ENCODE results near the gene GNB3. TPM values are rescaled to one million over a fixed set of nuclear protein-coding genes. Genes with fewer than 3 reads are reported as not detected.

GNB3 gene
- total and polyA plus RNA-seq, 2 of the 4 experiments (the other 2 are of a cell fraction), result 0.72 to 20.5 TPM

- intact Hi-C loops (cut with micrococcal nuclease) (no loop called here), in situ Hi-C loops (cut with MboI; ENCODE audit: low sequenced_read_pairs) (loop anchor here (10.0 kb wide), 1 partner anchor 207 kb away; no protein-coding TSS in a partner anchor), dilution Hi-C loops (cut with HindIII; ENCODE audit: low sequenced_read_pairs, unreplicated experiment) (no loop called here)
- Histone ChIP-seq H4K20me1 (ENCODE audit: insufficient read depth, low read length) (no peaks in the 10 kb centered on the region), H3K9ac (ENCODE audit: low read depth, low read length) (peak within 1 kb of the TSS; percentile 70), H3K79me1 (ENCODE audit: low read depth in 1 of 2, low read length in 2 of 2) (peaks cover 0 to 18% of the 10 kb centered on the region in 2 experiments; a peak in 2 of 4 replicates), H2AK9ac (replicated peaks; ENCODE audit: low read depth, low read length, poor library complexity) (peak within 1 kb of the TSS; percentile 94), H3K14ac (replicated peaks; ENCODE audit: low read depth, low read length) (peak within 1 kb of the TSS; percentile 54), H3K27me3 (ENCODE audit: control insufficient read depth, insufficient read depth, low read length) (peaks cover 2% of the 10 kb centered on the region; the same call in 1 of the 2 replicates), H4K5ac (ENCODE audit: low read depth, low read length) (peak within 1 kb of the TSS; percentile 26), H3K56ac (ENCODE audit: extremely low read depth, insufficient read depth, low read length) (no peak within 1 kb of the TSS), H2BK120ac (ENCODE audit: low read depth, low read length) (peak within 1 kb of the TSS; percentile 43; the same call in 1 of the 2 replicates), H3K4ac (ENCODE audit: low read depth, low read length) (peak within 1 kb of the TSS; percentile 76), H3K36me3 (ENCODE audit: control insufficient read depth, insufficient read depth, low read length) (peaks cover 3% of the 10 kb centered on the region), H3K4me2 (ENCODE audit: low read depth, low read length) (peak within 1 kb of the TSS; percentile 86), H2AK5ac (ENCODE audit: low read depth, low read length) (peak within 1 kb of the TSS; percentile 90), H2BK15ac (ENCODE audit: low read depth, low read length) (peak within 1 kb of the TSS; percentile 64; the same call in 1 of the 3 replicates), H2BK20ac (ENCODE audit: low read depth, low read length) (peak within 1 kb of the TSS; percentile 2; the same call in 1 of the 2 replicates), H3K18ac (ENCODE audit: low read depth, low read length) (peak within 1 kb of the TSS; percentile 28), H4K8ac (ENCODE audit: low read depth in 2 of 2, low read length in 2 of 2) (peak within 1 kb of the TSS in 1 of 2 experiments; percentile 48; a peak in 3 of 4 replicates), H3K4me1 (ENCODE audit: control insufficient read depth, insufficient read depth, low read length) (peaks cover 15% of the 10 kb centered on the region; the same call in 1 of the 2 replicates), H2AFZ (replicated peaks; ENCODE audit: low read length, poor library complexity) (peak within 1 kb of the TSS; percentile 92), H2BK5ac (ENCODE audit: low read depth, low read length, poor library complexity, severe bottlenecking) (peak within 1 kb of the TSS; percentile 34), H3K9me1 (ENCODE audit: insufficient read depth, low read length) (peaks cover 4% of the 10 kb centered on the region), H3K23ac (ENCODE audit: low read depth, low read length) (peak within 1 kb of the TSS; percentile 26; the same call in 1 of the 2 replicates), H4K91ac (ENCODE audit: insufficient read depth, low read depth, low read length) (peak within 1 kb of the TSS; percentile 61), H3K27ac (ENCODE audit: insufficient read depth, low read length) (peak within 1 kb of the TSS; percentile 66), H3K9me3 (ENCODE audit: control insufficient read depth, insufficient read depth, low read length) (no peaks in the 10 kb centered on the region), H3K4me3 (ENCODE audit: insufficient read depth, low read depth, low read length) (peak within 1 kb of the TSS; percentile 48)
- CTCF ChIA-PET, result interaction anchor here (1.0 kb wide), 1 partner anchor 38 kb away, joined by 3 read pairs; no protein-coding TSS in a partner anchor
- POLR2A ChIA-PET (ENCODE audit: unreplicated experiment), result interaction anchor here (0.5 to 1.1 kb wide), 3 partner anchors 15 to 68 kb away, joined by 3 to 5 read pairs (median 4); partner anchors contain the start of gene MLF2
- 0% methylated on average over 4 of the region's 28 CpGs; no CpG with 5 or more reads in 1 of the 2 experiments for WGBS, 2 experiments (ENCODE audit: extremely low coverage in 2 of 2, insufficient read length in 1 of 2)
- ATAC-seq (ENCODE audit: low read depth), result peak; percentile 67
- DNase-seq, result peak; percentile 48
- no TSS peak for BruUV-seq (replicated peaks)
- TF ChIP-seq CEBPB (IDR thresholded peaks at IDR 0.05; ENCODE audit: low read depth, low read length) (no peak), FOS (IDR thresholded peaks at IDR 0.05; ENCODE audit: low read depth, low read length) (no peak), POLR2A (IDR thresholded peaks at IDR 0.05; ENCODE audit: low read depth, low read length) (no peak), USF2 (IDR thresholded peaks at IDR 0.05; ENCODE audit: low read depth, low read length) (no peak), RFX5 (IDR thresholded peaks at IDR 0.05; ENCODE audit: low read depth, low read length) (no peak), MXI1 (IDR thresholded peaks at IDR 0.05; ENCODE audit: borderline replicate concordance, low read depth, low read length) (no peak), CHD1 (IDR thresholded peaks at IDR 0.05; ENCODE audit: low read depth, low read length) (no peak), SMC3 (IDR thresholded peaks at IDR 0.05; ENCODE audit: low read depth, low read length) (no peak), BHLHE40 (IDR thresholded peaks at IDR 0.05; ENCODE audit: low read depth, low read length) (no peak), ELK1 (IDR thresholded peaks at IDR 0.05; ENCODE audit: borderline replicate concordance, low read depth, low read length) (no peak), MAZ (IDR thresholded peaks at IDR 0.05; ENCODE audit: borderline replicate concordance, low read depth, low read length) (no peak; the same call in 1 of the 2 replicates), RCOR1 (IDR thresholded peaks at IDR 0.05; ENCODE audit: insufficient replicate concordance, low read length) (no peak), RAD21 (IDR thresholded peaks at IDR 0.05; ENCODE audit: low read length) (no peak)
Observed at GRCh38 chr12:6821591-6822425, 18.9 kb upstream of the GNB3 start, which contains the start of gene GPR162. TSS of gene GPR162 (plus strand) at chr12:6821821. CDS start at chr12:6823899, 2,078 bp downstream.
